ENCODE data around the gene P4HA2.
A peak's percentile ranks its signal among the peaks of the same experiment; 100 is the strongest.

P4HA2 gene

GRCh38 chr5:132227485-132228240 lies at the start of gene P4HA2:
P4HA2 (minus strand) TSS chr5:132227853; CDS start chr5:132218626, 9,227 bp downstream.
- DNase-seq (ENCODE audit: insufficient read length, low spot score) = peak; percentile 80
- FAIRE-seq = no peak

GRCh38 chr5:132277256-132277655 lies 49.6 kb upstream of the P4HA2 start:
- DNase-seq (ENCODE audit: insufficient read length, low spot score) = no peak
- no peak for FAIRE-seq

GRCh38 chr5:132275367-132276220 lies 47.9 kb upstream of the P4HA2 start:
- no peak for FAIRE-seq
- no peak for DNase-seq (ENCODE audit: insufficient read length, low spot score)

DNA sequence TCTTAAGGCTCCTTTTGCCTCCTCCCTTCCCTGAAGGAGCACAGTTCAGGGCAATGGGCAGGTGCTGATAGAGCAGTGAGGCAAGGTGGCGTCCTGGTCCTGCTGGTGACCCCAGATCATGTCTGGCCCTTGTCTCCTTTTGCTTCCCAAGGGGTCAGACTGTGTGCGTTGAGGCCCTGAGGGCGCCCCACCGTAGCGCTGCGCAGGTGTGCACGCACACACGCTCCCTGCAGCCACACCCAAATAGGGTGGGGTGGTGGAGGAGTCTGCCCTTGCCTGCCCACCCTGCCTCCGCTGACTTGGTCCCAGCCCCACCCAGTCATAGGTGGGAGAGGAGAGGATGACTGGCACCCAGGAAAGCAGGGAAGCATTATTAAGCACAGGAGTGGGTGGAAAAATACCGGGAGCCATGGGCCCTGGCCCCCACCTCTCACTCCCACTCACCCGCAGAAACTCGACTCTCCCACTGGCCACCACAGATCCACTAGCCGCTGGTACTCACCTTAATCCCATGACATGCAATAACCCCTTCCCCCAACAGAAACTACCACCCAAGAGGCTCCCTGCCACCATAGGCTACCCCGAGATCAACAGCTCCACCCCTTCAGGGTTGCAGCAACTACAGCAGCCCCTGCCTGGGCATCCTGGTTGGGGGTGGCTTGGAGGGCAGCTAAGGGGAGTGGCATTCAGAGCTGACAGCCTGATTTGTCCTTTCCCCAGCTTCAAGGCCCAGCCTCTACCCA lies 46.6 kb upstream of the P4HA2 start:
- no peak for FAIRE-seq

GRCh38 chr5:132273631-132274030 lies 46.0 kb upstream of the P4HA2 start:
- FAIRE-seq (no peak), DNase-seq (ENCODE audit: insufficient read length, low spot score) (no peak)

More for the DNA sequence above, 46.6 kb upstream of the P4HA2 start:
- no peak for DNase-seq (ENCODE audit: insufficient read length, low spot score)

DNA sequence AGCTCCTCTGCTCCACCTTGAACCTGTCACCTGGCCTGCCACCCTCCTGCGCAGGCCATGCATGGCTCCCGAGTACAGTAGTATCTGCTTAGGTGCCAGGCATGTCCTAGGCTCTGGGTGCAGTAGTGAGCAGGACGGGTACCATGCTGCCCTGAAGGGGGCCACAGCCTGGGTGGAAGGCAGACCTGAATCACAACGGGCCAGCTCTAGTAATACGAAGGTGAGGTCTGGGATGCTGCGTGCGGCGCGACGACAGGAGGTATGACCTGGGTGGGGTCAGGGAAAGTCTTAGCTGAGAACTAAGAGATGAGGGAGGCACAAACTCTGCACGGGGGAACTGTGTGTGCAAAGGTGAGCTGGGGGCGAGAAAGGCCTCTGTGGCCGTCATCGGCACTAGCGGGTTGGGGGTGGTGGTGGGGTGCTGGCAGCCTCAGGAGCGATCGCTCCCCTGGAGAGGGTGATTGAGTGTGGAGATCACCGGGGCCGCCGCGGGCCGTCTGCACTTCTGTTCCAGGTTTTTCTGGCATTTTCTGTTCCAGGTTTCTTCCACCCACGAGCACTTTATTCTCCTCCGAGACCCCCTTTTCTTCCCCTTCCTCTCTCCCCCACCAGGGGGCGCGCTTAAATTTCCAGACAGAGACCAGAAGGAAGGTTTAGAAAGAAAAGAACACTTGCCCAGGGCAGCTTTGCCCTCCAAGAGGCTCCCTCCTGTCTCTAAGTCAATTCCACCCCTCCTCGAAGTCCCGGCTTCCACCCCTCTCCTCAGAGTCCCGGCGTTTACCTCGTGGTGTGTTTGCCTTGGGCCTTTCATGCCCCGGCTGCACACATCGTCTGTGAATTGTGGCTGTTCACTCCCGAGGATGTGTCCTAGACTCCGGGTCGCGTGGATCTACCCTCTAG lies 44.9 kb upstream of the P4HA2 start:
- peak; percentile 64 for DNase-seq (ENCODE audit: insufficient read length, low spot score)
- FAIRE-seq = peak; percentile 58

DNA sequence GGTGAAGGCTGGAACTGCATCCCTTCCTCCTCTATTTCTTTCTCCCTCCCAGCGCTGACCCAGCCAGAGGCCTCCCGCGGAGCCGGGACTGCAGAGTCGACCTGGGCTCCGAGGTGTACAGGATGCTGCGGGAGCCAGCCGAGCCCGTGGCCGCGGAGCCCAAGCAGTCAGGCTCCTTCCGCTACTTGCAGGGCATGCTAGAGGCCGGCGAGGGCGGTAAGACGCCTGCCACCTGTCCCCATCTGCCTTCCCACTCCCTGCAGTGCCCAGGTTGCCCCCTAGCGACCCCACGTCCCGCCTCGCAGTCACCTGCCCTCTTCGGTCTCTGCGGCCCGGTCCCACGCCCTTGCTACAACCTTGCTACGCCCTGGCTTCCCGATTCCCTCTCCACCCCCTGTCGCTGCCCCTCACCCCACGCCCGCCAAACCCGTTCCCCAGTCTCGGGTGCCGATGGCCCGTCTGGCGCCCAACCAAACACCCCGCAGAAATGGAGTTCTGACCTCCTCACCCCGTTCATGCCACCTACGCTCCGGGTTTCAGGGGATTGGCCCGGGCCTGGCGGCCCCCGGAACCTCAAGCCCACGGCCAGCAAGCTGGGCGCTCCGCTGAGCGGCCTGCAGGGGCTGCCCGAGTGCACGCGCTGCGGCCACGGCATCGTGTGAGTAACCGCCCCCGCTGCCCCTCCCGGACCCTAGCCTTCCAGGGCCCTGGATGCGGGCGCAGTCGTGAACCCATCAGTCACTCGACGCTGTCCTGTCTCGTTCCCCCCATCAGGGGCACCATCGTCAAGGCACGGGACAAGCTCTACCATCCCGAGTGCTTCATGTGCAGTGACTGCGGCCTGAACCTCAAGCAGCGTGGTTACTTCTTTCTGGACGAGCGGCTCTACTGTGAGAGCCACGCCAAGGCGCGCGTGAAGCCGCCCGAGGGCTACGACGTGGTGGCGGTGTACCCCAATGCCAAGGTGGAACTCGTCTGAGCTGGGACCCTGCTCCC lies 43.9 kb upstream of the P4HA2 start:
- FAIRE-seq (no peak), DNase-seq (ENCODE audit: insufficient read length, low spot score) (no peak)

- no peak for FAIRE-seq
- DNase-seq (ENCODE audit: insufficient read length, low spot score) = no peak
These were observed 43.1 kb upstream of the P4HA2 start for GRCh38 chr5:132270706-132271105.

- FAIRE-seq (no peak), DNase-seq (ENCODE audit: insufficient read length, low spot score) (no peak)
These were observed 42.6 kb upstream of the P4HA2 start for GRCh38 chr5:132270335-132270665.

DNA sequence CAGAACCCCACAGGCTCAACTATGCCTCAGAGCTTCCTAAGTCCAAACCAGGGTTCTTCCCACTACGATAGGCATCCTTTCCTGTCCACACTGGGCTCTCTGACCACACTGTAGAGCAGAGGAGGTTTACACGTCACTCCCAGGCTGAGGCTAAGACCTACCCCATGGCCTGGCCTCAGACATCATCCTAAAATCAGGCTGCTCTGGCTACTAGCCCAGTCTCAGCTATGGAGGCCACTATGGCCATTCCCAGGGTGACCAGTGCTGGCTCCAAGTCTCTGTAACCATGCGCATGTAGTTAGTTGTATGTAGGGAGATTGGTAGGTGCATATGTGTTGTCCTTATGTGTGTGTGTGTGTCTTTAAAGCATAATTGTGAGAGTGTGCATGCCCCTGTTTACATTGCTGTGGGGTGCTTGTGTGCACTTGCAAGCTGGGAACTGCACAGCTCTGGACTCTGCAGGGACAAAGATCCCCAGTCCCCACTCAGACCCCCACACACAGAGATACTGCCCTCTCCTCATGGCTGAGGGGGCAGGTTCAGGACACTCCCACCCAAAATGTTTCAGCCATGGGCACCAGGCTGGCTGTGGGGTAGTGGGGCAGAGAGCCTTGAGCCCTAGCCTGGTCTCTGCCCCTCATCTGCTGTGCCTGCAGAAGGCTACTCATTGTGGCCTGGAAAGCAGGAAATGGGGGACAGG lies 42.1 kb upstream of the P4HA2 start:
- FAIRE-seq = no peak
- no peak for DNase-seq (ENCODE audit: insufficient read length, low spot score)

GRCh38 chr5:132268769-132269551 lies 41.3 kb upstream of the P4HA2 start:
- FAIRE-seq = peak; percentile 39
- DNase-seq (ENCODE audit: insufficient read length, low spot score) = no peak

GRCh38 chr5:132267931-132268768 lies 40.5 kb upstream of the P4HA2 start:
- no peak for DNase-seq (ENCODE audit: insufficient read length, low spot score)
- FAIRE-seq = no peak

GRCh38 chr5:132267166-132267739 lies 39.6 kb upstream of the P4HA2 start:
- no peak for FAIRE-seq
- DNase-seq (ENCODE audit: insufficient read length, low spot score) = no peak

DNA sequence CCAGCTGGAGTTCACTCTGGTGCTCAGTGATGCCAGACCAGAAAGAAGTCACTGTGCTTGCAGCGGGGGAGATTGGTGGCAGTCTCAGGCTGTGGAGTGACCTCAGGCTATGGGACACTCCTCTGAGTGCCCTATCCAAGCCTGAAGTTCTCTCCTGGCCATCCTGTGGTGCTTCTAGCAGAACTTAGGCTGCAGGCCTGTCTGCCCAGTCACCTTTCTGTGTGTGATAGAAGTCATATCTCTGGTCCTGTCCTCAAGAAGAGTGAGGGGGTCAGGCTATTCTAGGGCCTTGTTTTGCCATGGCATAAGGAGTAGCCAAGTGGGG lies 39.1 kb upstream of the P4HA2 start:
- no peak for FAIRE-seq
- DNase-seq (ENCODE audit: insufficient read length, low spot score) = no peak

DNA sequence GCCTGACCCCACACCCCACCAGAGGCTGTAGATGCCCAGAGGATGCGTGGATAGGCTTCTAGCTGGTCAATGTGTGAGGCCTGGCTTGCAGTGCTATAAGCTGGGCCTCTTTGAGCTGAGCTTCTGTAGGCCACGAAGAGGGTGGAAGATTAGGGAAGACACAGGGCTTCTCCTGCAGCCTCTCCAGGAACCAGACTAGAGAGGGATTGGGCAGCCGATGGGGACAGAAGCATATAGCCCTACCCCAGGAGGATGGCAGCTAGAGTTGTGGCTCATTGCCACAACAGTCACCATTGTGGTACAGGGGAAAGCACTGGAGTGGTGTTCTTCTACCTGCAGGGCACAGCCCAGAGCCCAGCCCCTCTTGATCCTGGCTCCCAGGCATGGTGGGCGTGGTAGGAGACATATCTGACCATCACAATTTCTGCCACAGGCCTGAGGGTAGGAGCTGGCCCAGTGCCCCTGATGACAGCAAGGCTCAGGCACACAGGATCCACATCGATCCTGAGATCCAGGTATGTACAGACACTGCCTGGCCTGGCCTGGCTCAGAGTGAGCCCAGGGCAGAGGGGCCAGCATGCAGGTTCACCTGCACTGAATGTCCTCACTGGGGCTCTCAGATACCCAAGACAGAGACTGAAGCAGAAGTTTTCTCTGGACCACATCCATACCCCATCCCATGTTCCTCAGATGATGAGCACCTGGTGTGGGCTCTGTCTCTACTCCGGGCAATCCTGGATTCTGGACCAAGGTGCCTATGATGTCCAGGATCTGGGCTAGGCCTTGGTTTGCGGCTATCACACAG lies 38.6 kb upstream of the P4HA2 start:
- DNase-seq (ENCODE audit: insufficient read length, low spot score) (no peak), FAIRE-seq (no peak)
